Mesenteric fat pad (tissue), 1 donor: ENCODE results near the gene CCPG1. TPM values are rescaled to one million over a fixed set of nuclear protein-coding genes. Genes with fewer than 3 reads are reported as not detected.
"Not testable (repeated sequence)": the region's sequence is repeated elsewhere in the genome, so short reads cannot be mapped to it uniquely, and the experiment has no call there.

Experiments
- DNase-seq: peaks from one replicate; pipeline ENCODE4 v3.0.0-alpha.2; 2020; ENCODE audit warnings: low spot score
- long read RNA-seq: library from polyadenylated mRNA; unstranded; transcript quantifications from one replicate; pipeline ENCODE4 v2.0.0, GENCODE V29; 2020
- total RNA-seq: library from RNA; stranded (reverse); fragmentation: NEBNext Ultra II Directional; extraction: Animal tissue kit (Norgen Biotek cat#: 25700); gene quantifications from one replicate; pipeline ENCODE4 v1.2.1, GENCODE V29; 2021
- donor health status: DM: yes; HTN: yes; CAD: no.

Gene CCPG1
- 98.5 TPM for total RNA-seq
- long read RNA-seq, full-length matches to known transcripts: 365 of 400 reads
- long read RNA-seq, partial matches to known transcripts: 8 of 400 reads
- long read RNA-seq, other reads (novel, unspliced or antisense): 27 of 400 reads

GRCh38 chr15:55408012-55408928 is at the start of gene CCPG1, which contains the start of gene PIERCE2:
Gene CCPG1 (minus strand): TSS chr15:55408359. CDS start chr15:55389424, 18,935 bp downstream.
Gene PIERCE2 (plus strand): TSS chr15:55408495. CDS start chr15:55408769, 274 bp downstream.
- peak; percentile 98 for DNase-seq

GRCh38 chr15:55457401-55458022 is 49.4 kb upstream of the CCPG1 start:
- DNase-seq: no peak

- DNase-seq: not testable (repeated sequence)
Observed at GRCh38 chr15:55447030-55447394, 38.9 kb upstream of the CCPG1 start.

DNA sequence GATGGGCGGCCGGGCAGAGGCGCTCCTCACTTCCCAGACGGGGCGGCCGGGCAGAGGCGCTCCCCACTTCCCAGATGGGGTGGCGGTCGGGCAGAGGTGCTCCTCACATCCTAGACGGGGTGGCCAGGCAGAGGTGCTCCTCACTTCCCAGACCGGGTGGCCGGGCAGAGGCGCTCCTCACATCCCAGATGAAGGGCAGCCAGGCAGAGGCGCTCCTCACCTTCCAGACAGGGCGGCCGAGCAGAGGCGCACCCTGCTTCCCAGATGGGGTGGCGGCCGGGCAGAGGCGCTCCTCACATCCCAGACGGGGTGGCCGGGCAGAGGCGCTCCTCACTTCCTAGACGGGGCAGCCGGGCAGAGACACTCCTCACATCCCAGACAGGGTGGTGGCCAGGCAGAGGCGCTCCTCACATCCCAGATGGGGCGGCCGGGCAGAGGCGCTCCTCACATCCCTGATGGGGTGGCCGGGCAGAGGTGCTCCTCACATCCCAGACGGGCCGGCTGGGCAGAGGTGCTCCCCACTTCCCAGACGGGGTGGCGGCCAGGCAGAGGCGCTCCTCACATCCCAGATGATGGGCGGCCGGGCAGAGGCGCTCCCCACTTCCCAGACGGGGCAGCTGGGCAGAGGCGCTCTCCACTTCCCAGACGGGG is 38.3 kb upstream of the CCPG1 start:
- not testable (repeated sequence) for DNase-seq

DNA sequence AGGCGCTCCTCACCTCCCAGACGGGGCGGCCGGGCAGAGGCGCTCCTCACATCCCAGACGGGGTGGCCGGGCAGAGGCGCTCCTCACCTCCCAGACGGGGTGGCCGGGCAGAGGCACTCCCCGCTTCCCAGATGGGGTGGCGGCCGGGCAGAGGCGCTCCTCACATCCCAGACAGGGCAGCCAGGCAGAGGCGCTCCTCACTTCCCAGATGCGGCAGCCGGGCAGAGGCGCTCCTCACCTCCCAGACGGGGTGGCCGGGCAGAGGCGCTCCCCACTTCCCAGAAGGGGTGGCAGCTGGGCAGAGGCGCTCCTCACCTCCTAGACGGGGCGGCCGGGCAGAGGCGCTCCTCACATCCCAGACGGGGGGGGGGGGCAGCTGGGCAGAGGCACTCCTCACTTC is 37.8 kb upstream of the CCPG1 start:
- not testable (repeated sequence) for DNase-seq

- not testable (repeated sequence) for DNase-seq
Observed at GRCh38 chr15:55443141-55443540, 35.0 kb upstream of the CCPG1 start.

- DNase-seq: no peak
Observed at GRCh38 chr15:55434989-55435825, 27.0 kb upstream of the CCPG1 start.

GRCh38 chr15:55422089-55422488 is 13.9 kb upstream of the CCPG1 start:
- DNase-seq: no peak

DNA sequence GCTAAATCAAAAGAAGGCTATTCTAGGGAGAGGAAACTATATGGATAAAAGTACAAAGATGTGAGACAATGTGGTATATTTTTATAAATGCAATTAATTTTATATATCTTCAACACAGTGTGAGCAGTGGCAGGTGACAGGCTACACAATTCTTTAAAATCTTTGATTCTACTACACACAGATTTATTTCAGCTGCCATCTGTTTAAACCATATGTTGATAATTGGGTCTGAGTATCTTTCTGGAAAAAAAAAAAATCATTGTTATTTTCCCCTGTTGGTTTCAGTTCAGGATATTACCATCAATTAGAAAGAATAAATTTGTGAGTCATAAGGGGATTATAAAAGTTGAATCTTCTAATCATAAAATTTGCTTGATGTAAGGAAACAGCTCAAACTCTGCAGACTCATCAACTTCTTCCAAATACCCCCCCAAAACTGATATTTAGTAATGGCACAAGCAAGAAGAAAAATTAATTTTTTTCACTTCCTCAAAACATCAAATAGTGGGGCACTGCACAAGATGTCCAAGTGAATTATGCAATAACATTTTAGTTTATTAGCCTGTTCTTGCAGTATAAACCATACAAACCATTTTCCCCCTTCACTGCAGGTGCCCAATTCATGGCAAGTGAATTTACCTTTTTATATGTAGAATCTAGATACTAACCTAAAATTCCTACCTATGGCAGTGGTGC is 12.2 kb upstream of the CCPG1 start:
- no peak for DNase-seq

DNA sequence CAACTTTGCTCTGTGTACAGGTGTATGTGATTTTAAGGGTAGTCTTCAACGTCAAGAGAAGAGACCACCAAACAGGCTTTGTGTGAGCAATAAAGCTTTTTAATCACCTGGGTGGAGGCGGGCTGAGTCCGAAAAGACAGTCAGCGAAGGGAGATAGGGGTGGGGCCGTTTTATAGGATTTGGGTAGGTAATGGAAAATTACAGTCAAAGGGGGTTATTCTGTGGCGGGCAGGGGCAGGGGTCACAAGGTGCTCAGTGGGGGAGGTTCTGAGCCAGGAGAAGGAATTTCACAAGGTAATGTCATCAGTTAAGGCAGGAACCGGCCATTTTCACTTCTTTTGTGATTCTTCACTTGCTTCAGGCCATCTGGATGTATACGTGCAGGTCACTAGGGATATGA is 9.5 kb upstream of the CCPG1 start:
- DNase-seq: not testable (repeated sequence)

GRCh38 chr15:55408976-55409375 is 817 bp upstream of the CCPG1 start:
- not testable (repeated sequence) for DNase-seq

GRCh38 chr15:55407498-55408011 is 604 bp downstream of the CCPG1 start:
- DNase-seq: no peak

DNA sequence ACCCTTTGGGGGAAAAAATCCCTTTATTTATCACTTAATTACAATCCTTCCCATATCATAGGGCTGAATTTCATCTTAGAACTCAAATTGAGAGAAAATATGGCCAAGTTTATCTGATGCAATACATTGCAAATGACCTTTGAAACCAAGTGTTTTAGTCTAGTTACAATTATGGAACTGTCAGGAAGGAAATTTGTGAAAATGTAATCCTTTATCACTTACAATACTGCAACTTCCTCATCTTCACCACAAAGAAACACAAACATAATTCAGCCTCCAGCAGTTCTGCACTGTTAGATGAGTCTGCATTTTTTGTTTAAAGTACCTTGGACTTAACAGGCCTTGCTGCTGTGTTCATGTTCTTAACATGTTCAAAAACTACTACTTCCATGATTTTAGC is 4.6 kb downstream of the CCPG1 start:
- no peak for DNase-seq

DNA sequence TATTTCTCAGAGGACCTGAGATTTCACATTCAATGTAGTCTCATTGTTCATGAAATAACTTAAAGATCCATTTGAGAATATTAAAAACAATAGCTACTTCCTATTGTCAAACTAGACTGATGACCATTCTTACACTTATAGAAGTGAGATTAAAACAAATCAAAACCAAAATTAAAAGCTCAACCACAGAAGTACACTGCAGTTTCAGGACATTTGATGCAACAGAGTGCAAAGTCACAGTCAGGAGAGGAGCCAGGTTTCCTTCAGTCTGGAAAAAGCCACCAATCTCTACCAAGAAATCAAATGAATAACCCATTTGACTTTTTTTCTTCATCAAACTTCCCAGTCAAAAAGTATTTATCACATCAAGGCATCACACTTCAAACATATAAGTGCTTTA is 5.5 kb downstream of the CCPG1 start:
- no peak for DNase-seq

DNA sequence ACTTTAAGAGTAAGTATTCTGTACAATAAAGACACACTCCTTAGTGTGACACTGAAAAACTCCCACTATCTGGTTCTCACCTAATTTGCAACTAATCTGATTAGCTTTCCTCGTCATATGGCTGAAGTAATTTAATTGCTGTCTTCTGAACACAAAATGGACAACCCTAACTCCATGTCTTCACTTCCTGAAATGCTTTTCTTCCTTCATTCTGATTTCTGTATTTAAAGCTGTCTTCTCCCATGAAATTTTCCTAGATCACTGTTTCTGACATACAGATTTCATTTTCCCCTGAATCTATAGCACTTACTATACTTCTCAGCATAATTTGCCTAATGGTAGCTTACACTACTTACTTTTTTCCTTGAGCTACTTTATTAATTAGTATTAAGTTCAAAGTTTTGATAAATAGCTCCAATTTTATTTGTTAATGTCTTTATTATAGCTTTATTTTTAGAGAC is 6.3 kb downstream of the CCPG1 start:
- no peak for DNase-seq

GRCh38 chr15:55400050-55400449 is 8.1 kb downstream of the CCPG1 start:
- DNase-seq: not testable (repeated sequence)

- DNase-seq: no peak
Observed at GRCh38 chr15:55398243-55398642, 9.9 kb downstream of the CCPG1 start.

DNA sequence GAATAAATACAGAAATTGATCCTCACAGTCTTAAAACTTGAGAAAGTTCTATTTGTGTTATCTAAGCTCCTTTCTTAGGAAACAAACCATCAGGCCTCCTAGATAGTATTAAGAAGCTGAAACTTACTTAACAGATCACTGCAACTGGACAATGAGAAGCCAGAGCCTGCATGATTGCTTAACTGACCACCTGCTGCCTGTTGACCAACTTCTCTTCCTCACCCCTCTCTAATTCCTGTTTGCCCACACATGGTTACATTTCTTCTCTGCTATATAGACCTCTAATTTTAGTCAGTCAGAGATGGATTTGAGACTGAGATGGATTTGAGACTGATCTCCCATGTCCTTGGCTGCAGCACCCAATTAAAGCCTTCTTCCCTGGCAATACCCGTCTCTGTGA is 13.5 kb downstream of the CCPG1 start:
- DNase-seq: no peak

DNA sequence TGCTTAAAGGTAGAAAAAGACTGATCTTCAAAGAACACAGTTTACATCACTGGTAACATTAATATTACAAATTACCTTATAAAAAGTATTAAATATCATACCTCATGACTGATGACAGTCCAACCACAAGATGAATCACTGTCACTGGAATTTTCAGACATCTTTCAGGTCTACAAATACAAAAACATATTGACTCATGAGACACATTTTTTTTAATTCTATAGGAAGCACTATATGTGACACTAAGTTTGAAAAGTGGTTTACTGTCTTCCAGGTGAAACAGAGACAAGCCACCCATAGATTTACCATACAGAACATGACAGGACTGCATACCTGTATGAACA is 18.9 kb downstream of the CCPG1 start:
- no peak for DNase-seq

DNA sequence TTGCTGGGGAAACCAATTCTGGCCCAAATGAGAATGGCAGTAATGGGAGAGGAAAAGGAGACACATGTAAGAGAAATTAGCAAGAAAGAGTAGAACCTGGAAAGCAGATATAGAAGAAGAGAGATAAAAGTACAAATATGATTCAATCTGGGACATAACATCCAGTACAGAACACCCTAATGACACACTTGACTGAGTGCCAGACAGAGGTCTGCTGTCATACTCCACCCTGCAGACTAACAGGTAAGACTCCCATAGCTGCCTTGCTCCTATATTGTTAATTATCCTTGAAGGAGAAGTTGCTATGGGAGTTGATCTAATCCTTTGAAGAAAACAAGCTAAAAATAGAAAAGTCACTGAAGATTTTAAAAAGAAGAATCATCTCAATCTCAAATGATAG is 21.1 kb downstream of the CCPG1 start:
- no peak for DNase-seq
